Activated naive CD8-positive, alpha-beta T cell (primary cell): Measurements from ENCODE around the gene SFPQ.

ENCODE experiments used
- H3K27ac Mint-ChIP-seq: one replicate; pipeline ENCODE4 v1.8.0; 2021; ENCODE audit warnings: mixed read lengths
- H3K27me3 Mint-ChIP-seq: one replicate; pipeline ENCODE4 v1.8.0; 2021; ENCODE audit warnings: mixed read lengths
- H3K36me3 Mint-ChIP-seq: one replicate; pipeline ENCODE4 v1.8.0; 2021; ENCODE audit warnings: mixed read lengths
- H3K4me1 Mint-ChIP-seq: one replicate; pipeline ENCODE4 v1.8.0; 2021; ENCODE audit warnings: low read depth, mixed read lengths
- H3K4me3 Mint-ChIP-seq: one replicate; pipeline ENCODE4 v1.8.0; 2021; ENCODE audit warnings: mild to moderate bottlenecking, mixed read lengths
- H3K9me3 Mint-ChIP-seq: one replicate; pipeline ENCODE4 v1.8.0; 2021; ENCODE audit warnings: low read depth, mixed read lengths

Gene SFPQ

DNA sequence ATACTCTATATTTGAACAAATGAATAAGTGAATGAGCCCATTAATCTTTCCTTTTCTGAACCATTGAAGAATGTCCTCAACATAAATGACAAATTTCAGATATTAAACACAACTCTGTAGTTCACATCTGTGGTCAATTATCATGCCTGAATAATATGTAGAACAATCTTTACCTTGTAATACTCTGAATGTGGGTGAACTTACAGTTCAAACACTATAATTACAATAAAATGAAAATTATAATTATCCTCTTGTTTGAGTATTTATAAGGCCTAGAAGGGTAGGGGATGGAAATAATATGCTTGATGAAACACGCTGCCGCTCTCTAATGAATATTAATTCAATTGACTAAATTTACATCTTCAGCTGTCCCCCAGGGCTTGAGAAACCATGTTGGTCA lies 8.7 kb upstream of the SFPQ start:
- Mint-ChIP-seq H3K4me3 (no peak overlapping the region), H3K9me3 (no peaks in the 10 kb centered on the region), H3K27me3 (no peaks in the 10 kb centered on the region), H3K36me3 (no peaks in the 10 kb centered on the region), H3K27ac (no peak overlapping the region), H3K4me1 (peaks cover 5% of the 10 kb centered on the region)

DNA sequence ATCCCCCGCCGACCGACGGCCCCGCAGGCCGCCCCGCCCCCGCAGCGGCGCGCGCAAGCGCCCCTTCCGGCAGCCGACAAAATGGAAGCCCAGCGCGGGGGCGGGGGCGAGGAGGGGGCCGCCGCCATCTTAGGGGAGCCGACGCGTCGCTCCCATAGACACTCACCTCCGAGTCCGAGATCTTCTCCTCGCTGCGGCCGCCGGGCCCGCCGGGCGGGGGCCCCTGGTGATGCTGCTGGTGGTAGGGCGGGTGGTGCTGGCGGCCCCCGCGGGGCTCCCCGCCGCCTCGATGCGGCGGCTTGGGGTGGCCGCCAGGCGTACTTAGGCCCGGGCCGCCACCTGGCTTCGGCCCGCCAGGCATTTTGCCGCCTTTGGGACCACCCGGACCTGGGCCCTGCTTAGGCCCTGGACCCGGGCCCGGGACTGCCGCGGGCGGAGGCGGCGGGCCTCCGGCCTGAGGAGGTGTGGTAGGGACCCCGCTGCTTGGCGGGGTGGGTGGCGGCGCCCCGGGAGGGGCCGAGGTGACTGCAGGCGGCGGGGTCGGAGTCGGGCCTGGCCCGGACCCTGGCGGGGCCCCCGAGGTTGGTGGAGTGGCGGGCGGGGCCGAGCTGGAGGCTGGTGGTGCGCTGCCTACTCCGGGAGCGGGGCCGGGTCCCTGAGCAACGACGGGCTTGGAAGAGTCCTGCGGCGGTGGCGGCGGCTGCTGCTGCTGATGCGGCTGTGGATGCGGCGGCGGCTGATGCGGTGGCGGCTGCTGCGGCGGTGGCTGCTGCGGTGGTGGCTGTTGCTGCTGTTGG lies 691 bp downstream of the SFPQ start:
- H3K36me3 Mint-ChIP-seq = peaks cover 32% of the 10 kb centered on the region
- no peaks in the 10 kb centered on the region for H3K9me3 Mint-ChIP-seq
- peak overlapping the region; percentile 96 for H3K27ac Mint-ChIP-seq
- no peaks in the 10 kb centered on the region for H3K27me3 Mint-ChIP-seq
- H3K4me3 Mint-ChIP-seq = peak overlapping the region; percentile 97
- peaks cover 46% of the 10 kb centered on the region for H3K4me1 Mint-ChIP-seq

DNA sequence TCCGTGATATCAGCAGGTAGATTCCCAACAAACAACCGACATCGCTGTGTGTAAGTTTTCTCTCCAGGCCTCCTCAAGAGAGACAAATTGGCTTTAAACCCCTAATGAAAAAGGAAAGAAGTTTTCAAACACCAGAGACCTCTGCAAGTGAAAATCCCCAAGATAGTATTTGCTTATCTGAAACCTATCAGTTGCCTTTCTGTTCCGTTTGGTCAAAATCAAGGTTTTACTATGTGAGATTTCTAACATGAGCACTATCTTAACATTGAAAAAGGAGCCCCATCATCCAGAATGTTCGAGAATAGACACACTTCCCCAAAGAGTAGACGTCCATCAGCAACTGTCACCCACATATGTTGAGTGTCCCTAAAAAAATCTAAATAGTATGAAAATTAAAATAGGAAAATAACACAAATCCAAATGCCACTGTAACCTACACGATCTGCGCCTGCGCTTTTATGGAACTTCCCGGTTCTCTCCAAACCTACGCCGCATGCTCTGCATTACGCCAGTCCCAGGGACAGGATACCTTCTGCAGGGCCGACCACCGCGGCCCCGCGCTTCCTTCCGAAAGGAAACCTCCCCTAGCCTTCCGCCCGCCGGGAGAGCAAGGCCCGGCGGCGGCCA lies 1.4 kb downstream of the SFPQ start:
- peak overlapping the region; percentile 97 for H3K4me3 Mint-ChIP-seq
- no peaks in the 10 kb centered on the region for H3K27me3 Mint-ChIP-seq
- H3K4me1 Mint-ChIP-seq = peaks cover 54% of the 10 kb centered on the region
- peaks cover 32% of the 10 kb centered on the region for H3K36me3 Mint-ChIP-seq
- H3K9me3 Mint-ChIP-seq = no peaks in the 10 kb centered on the region
- H3K27ac Mint-ChIP-seq = peak overlapping the region; percentile 92

DNA sequence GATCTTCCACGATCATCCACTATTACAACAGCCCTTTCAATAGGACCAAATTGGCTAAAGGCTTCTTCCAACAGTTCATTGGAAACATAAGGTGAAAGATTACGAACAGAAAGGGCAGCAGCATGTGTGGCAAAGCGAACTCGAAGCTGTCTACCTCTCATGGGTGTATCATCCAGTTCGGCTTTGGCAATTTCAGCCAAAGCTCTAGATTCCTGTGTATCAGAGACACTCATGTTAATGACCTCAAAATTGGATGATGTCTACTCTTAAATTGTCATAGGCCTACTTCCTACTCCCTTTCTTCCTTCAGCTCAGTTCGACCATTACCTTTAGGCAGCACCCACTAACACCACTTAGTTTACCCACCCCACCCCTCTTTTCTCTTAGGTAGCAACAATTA lies 2.2 kb downstream of the SFPQ start:
- Mint-ChIP-seq H3K9me3 (no peaks in the 10 kb centered on the region), H3K27ac (peak overlapping the region; percentile 92), H3K4me1 (peaks cover 61% of the 10 kb centered on the region), H3K36me3 (peaks cover 35% of the 10 kb centered on the region), H3K27me3 (no peaks in the 10 kb centered on the region), H3K4me3 (peak overlapping the region; percentile 97)

DNA sequence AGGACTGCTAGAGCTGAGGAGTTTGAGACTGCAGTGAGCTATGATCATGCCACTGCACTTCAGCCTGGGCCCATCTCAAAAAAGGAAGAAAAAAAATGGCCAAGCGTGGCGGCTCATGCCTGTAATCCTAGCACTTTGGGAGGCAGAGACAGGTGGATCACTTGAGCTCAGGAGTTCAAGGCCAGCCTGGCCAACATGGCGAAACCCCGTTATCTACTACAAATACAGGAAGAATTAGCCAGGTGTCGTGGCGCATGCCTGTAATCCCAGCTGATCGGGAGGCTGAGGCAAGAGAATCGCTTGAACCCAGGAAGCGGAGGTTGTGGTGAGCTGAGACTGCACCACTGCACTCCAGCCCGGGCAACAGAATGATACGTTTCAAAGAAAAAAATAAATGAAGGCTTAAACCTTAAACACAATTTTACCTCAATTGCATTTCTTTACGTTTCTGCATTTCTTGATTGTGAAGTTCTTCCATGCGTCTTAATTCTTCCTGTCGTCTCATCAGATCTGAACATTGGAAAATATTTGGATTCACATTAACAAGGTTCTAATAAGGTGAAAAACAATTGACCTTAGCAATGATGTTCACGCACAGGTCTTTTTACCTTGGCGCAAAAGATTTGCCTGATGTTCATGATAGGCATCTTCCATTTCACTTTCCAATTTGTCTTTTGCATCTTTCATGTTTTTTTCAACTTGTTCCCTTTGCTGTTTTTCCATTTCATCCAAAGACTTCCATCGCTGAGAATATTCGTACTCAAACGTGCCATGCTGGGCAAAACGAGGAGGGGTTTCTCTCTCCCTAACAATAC lies 4.2 kb downstream of the SFPQ start:
- no peaks in the 10 kb centered on the region for H3K9me3 Mint-ChIP-seq
- peaks cover 35% of the 10 kb centered on the region for H3K36me3 Mint-ChIP-seq
- H3K27ac Mint-ChIP-seq = peak overlapping the region; percentile 92

DNA sequence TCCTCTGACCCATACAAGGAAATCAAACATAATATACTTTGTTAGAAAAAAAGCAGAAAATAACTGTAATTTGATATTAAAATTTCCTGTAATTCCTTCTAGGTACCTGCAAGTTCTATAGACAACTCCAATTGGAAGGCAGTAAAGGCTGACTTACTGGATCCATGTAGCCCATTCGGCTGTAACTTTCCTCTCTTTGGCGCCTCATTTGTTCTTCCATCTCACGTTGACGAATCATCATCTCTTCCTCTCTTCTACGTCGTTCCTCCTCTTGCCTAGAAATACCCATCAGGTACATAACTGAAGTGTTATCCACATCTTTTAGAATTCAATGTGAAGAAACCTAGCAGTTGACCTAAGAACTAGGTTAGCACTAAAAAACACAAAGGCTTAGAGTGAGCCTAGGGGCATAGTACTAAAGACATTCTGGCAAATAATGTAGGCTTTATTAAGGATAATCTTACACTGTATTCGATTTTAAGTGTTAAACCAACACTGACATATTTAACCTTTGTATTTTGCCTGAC lies 5.1 kb downstream of the SFPQ start:
- Mint-ChIP-seq H3K4me1 (peaks cover 77% of the 10 kb centered on the region), H3K4me3 (peak overlapping the region; percentile 97), H3K27ac (peak overlapping the region; percentile 92), H3K9me3 (no peaks in the 10 kb centered on the region), H3K27me3 (no peaks in the 10 kb centered on the region), H3K36me3 (peaks cover 35% of the 10 kb centered on the region)

More for the DNA sequence above, 4.2 kb downstream of the SFPQ start:
- peak overlapping the region; percentile 97 for H3K4me3 Mint-ChIP-seq
- H3K27me3 Mint-ChIP-seq = no peaks in the 10 kb centered on the region
- peaks cover 76% of the 10 kb centered on the region for H3K4me1 Mint-ChIP-seq

DNA sequence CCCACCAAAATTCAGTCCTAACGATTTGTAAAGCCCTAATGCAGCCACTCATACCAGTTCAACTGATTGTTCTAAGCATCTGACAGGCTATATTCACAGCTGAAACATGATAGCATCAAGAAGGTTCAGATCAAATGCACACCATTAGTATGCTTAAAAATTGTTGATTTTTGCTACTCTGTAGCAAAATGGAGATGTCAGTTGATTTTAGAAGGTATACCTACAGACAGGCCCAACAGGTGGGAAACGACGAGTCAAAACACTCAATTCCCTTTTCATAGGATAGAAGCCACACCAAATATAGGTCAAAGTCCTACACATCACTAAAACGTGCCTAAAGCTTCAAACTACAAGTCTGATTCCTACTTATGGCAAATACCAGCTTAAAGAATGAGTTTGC lies 6.7 kb downstream of the SFPQ start:
- Mint-ChIP-seq H3K36me3 (peaks cover 35% of the 10 kb centered on the region), H3K9me3 (no peaks in the 10 kb centered on the region), H3K4me1 (peaks cover 94% of the 10 kb centered on the region), H3K27ac (peak overlapping the region; percentile 92), H3K4me3 (peak overlapping the region; percentile 97), H3K27me3 (no peaks in the 10 kb centered on the region)

DNA sequence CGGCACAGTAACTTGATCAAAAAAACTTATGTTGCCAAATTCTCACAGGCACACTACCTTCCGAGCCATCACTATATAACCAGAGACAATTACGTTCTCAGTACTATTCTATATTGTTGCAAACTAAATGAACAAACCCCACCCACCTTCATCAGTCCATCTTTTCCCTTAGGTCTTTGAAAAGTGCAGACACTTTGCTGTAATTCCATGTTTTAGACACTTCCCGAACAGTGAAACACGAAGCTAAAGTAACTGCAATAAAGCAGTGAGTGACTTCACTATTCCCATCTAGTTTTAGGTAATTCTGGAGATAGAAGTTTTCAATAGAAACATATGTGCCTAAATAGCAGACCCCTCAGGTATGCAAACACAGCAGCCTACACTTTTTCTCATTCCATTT lies 7.7 kb downstream of the SFPQ start:
- H3K36me3 Mint-ChIP-seq = peaks cover 30% of the 10 kb centered on the region

DNA sequence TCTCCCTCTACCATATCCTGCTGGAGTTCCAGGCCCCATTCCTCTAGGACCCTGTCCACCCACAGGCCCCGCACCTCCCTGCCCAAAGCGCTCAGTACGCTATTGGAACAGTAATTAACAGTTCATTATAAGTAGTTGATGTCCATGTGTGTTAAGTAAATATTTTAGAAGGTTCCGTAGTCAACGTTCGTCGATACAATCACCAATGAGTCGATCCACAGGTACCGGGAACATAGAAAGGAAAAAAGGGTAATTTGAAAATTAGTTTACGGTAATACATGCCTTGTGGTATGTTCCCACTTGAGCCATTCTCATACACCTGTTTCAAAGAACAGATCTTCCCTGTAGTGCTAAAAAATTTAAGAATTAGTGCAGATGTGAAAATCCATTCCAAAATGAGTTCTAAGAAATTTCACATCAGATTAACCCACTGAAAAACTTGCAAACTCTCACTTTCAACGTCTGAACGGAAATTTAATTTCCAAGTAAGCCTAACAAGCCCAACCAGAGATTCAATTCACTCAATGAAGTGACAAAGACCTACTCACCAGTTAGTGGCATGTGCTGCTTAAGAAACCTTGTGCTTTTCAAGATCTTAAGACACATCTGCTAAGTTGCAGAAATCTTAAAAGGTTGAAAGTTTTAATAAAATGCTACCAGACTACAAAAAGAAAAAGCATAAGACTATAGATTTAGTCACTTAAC lies 8.3 kb downstream of the SFPQ start:
- H3K9me3 Mint-ChIP-seq = no peaks in the 10 kb centered on the region
- H3K27me3 Mint-ChIP-seq = no peaks in the 10 kb centered on the region
- H3K4me3 Mint-ChIP-seq = peak overlapping the region; percentile 97
- H3K36me3 Mint-ChIP-seq = peaks cover 28% of the 10 kb centered on the region
- peaks cover 98% of the 10 kb centered on the region for H3K4me1 Mint-ChIP-seq
- peak overlapping the region; percentile 83 for H3K27ac Mint-ChIP-seq

More for the DNA sequence above, 7.7 kb downstream of the SFPQ start:
- Mint-ChIP-seq H3K27me3 (no peaks in the 10 kb centered on the region), H3K4me3 (peak overlapping the region; percentile 97), H3K27ac (peak overlapping the region; percentile 83), H3K4me1 (peaks cover 98% of the 10 kb centered on the region), H3K9me3 (no peaks in the 10 kb centered on the region)

DNA sequence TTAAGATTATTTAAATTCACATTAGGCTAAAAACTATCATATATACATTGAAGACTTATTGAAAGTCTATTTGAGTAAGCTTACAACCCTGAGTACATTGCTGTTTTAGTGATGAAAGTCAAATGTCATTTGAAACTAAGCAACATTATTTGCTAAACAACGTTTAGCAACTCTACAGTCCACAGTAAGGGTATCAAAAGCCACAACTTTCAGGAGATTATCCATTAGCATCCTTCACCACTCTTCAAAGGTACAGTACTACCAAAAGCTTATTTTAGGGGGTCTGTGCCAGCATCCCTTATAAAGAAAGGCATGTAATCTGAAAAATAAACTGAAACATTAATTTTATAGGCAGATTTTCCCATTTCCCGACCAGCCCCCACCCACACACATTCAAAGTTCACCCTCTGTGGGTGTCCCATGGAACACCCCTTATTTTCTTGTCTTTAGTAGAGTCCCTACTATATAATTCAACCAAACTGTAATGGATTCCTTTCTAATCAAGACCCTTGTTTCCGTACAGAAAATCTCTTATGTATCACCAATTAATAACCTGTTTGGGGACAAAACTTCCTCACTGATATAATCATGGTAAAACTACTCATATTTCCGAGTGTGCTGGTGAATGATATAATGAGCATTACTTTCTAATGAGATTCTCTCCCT lies 11.0 kb downstream of the SFPQ start:
- Mint-ChIP-seq H3K27me3 (no peaks in the 10 kb centered on the region), H3K4me1 (peaks cover 87% of the 10 kb centered on the region), H3K36me3 (peaks cover 15% of the 10 kb centered on the region), H3K27ac (peak overlapping the region; percentile 68), H3K9me3 (no peaks in the 10 kb centered on the region), H3K4me3 (peak overlapping the region; percentile 70)

DNA sequence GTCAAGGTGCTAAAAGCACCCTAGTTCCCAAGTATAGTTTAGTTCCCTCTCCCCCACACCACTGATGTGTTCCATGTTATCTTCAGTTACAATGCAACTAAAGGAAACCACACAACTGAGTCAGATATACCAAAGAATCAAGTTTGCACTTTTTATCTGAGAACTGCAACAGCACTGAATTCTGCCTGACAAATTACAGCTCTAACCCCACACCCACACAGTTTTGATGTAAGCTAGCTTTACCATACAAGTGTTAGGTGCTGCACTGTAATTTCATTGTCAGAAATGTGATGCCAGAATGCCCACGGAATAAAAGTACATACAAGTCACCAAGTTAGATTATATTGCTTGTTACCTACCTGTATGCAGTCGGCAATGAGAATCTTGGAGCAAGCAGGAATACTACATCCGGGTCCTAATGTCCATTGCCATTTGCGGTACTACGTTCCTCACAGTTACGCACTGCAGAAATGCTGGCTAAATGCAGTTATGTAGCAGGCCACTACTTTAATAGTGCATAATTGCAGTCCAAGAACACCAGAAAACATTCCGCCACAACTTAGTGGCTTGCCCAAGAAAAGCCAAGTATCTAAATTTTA lies 12.1 kb downstream of the SFPQ start:
- Mint-ChIP-seq H3K36me3 (peaks cover 12% of the 10 kb centered on the region), H3K9me3 (no peaks in the 10 kb centered on the region), H3K4me1 (peaks cover 77% of the 10 kb centered on the region), H3K4me3 (peak overlapping the region; percentile 61), H3K27ac (peak overlapping the region; percentile 68), H3K27me3 (no peaks in the 10 kb centered on the region)

DNA sequence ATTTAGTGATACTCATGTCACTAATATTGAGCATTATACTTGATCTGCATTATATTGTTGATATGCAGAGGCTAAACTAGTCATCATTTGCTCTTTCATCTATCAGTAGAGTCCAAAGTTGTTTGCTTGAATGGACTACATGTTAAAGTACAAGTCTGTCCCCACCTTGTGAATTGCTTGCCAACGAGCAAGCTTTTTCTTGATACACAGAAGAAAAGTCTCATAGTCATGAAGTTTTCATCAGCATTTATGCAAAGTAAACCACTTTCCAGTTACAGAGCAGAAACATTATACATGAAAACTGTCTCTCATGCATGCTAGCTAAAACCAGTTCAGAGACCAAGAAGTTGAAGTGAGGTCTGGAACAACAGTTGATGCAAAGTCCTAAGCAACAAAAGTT lies 13.0 kb downstream of the SFPQ start:
- Mint-ChIP-seq H3K4me1 (peaks cover 67% of the 10 kb centered on the region), H3K4me3 (peak overlapping the region; percentile 61), H3K27ac (peak overlapping the region; percentile 68), H3K9me3 (no peaks in the 10 kb centered on the region), H3K27me3 (no peaks in the 10 kb centered on the region), H3K36me3 (peaks cover 12% of the 10 kb centered on the region)

DNA sequence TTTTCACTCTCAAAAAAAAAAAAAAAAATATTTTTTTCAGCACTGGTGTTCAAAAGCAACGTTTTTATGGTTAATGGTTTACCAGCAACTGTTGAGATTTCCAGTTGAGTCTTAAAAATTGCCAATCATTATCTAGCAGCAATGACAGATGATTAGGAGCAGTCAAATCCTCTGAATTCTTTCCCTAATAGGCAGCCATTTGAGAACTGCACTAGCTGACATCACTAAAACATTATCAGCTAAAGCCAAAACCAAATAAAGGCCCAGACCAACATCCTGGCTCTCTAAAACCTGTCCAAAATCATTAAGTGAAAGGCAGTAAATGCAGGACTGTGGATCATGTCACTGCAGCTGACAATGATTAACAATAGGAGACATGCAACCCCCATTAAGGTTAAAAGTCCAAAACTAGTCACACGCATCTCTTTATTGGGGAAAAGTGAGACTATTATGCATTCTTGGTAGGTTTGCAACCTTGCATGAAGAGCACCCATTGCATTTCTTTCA lies 14.0 kb downstream of the SFPQ start:
- Mint-ChIP-seq H3K9me3 (no peaks in the 10 kb centered on the region), H3K4me3 (peak overlapping the region; percentile 61), H3K27me3 (no peaks in the 10 kb centered on the region), H3K4me1 (peaks cover 61% of the 10 kb centered on the region), H3K27ac (peak overlapping the region; percentile 68), H3K36me3 (peaks cover 12% of the 10 kb centered on the region)
